H1 (cell line): Measurements from ENCODE around the gene PDCD2. TPM values are rescaled to one million over a fixed set of nuclear protein-coding genes. Genes with fewer than 3 reads are reported as not detected.

Source experiments
- CTCF ChIA-PET: fragments of 300-600 bp; sonication (Branson Sonifier 250); formaldehyde crosslinking; loops from one replicate; lab custom pipeline; 2021; ENCODE audit not compliant: partially characterized antibody; lab: Charles Lee
- POLR2A ChIA-PET: fragments of 300-600 bp; sonication (Branson Sonifier 250); formaldehyde crosslinking; loops from one replicate; lab custom pipeline; 2021; ENCODE audit warnings: inconsistent platforms; ENCODE audit not compliant: partially characterized antibody; lab: Charles Lee
- DNase-seq, 2 experiments: peaks; one replicate each; pipeline versions ENCODE4 v3.0.0 to v3.0.0-alpha.2; 2010 to 2022; ENCODE audit warnings: low spot score in 2 of 2, low read depth in 1 of 2, mixed read lengths in 1 of 2
- FAIRE-seq: peaks from 2 replicates; lab custom pipeline; 2011; peaks lifted over from hg19 to GRCh38; lab: Jason Lieb, UNC
- H2AFZ ChIP-seq: 2 replicates; pipeline ENCODE4 v1.8.1; 2012; ENCODE audit warnings: low read length, inconsistent platforms
- H2AK5ac ChIP-seq: 2 replicates; pipeline ENCODE4 v1.6.1; 2013; ENCODE audit warnings: low read depth, low read length
- H2BK120ac ChIP-seq: replicated peaks from 2 replicates; pipeline ENCODE3; 2013; ENCODE audit warnings: low read depth, low read length, inconsistent platforms
- H2BK12ac ChIP-seq: 2 replicates; pipeline ENCODE4 v1.6.1; 2013; ENCODE audit warnings: low read depth, low read length
- H2BK15ac ChIP-seq: 2 replicates; pipeline ENCODE4 v1.6.1; 2013; ENCODE audit warnings: low read length
- H2BK20ac ChIP-seq: 2 replicates; pipeline ENCODE4 v1.6.1; 2013; ENCODE audit warnings: low read length
- H2BK5ac ChIP-seq: 2 replicates; pipeline ENCODE4 v1.6.1; 2013; ENCODE audit warnings: low read depth, low read length
- H3K14ac ChIP-seq: 2 replicates; pipeline ENCODE4 v1.6.1; 2013; ENCODE audit warnings: inconsistent platforms; ENCODE audit not compliant: insufficient read length
- H3K18ac ChIP-seq: 2 replicates; pipeline ENCODE4 v1.6.1; 2013; ENCODE audit warnings: low read length; ENCODE audit errors: extremely low read depth
- H3K23ac ChIP-seq: 2 replicates; pipeline ENCODE4 v1.6.1; 2013; ENCODE audit warnings: inconsistent platforms; ENCODE audit not compliant: insufficient read length
- H3K23me2 ChIP-seq: 2 replicates; pipeline ENCODE4 v1.6.1; 2013; ENCODE audit warnings: low read depth, low read length
- H3K27ac ChIP-seq: 2 replicates; pipeline ENCODE4 v1.6.1; 2011; ENCODE audit warnings: low read depth, low read length, inconsistent platforms
- H3K27me3 ChIP-seq, 4 experiments: replicated peaks in 1 of 4; 1 replicate in 1 of 4; 2 replicates in 3 of 4; pipeline versions ENCODE4 v1.6.1 to v1.8.1; 2011 to 2013; ENCODE audit warnings: low read length in 3 of 4, mild to moderate bottlenecking in 3 of 4, inconsistent platforms in 2 of 4, mixed read lengths in 2 of 4, moderate library complexity in 1 of 4; ENCODE audit not compliant: control insufficient read depth in 3 of 4, insufficient read depth in 3 of 4; ENCODE audit errors: extremely low read depth in 1 of 4
- H3K36me3 ChIP-seq, 4 experiments: 2 replicates each; pipeline versions ENCODE4 v1.6.1 to v1.8.1; 2011 to 2013; ENCODE audit warnings: mild to moderate bottlenecking in 4 of 4, low read length in 3 of 4, moderate library complexity in 2 of 4, control low read depth in 1 of 4, inconsistent platforms in 1 of 4; ENCODE audit not compliant: insufficient read depth in 4 of 4, control insufficient read depth in 2 of 4
- H3K4ac ChIP-seq: replicated peaks from 2 replicates; pipeline ENCODE3; 2013; ENCODE audit warnings: low read length, low read depth, mixed read lengths, inconsistent platforms; ENCODE audit not compliant: insufficient read length
- H3K4me1 ChIP-seq, 4 experiments: replicated peaks in 1 of 4; 1 replicate in 1 of 4; 2 replicates in 3 of 4; pipeline versions ENCODE4 v1.6.1 to v1.8.1; 2011 to 2013; ENCODE audit warnings: low read length in 3 of 4, inconsistent platforms in 2 of 4, mixed read lengths in 1 of 4; ENCODE audit not compliant: insufficient read depth in 4 of 4, control insufficient read depth in 3 of 4
- H3K4me2 ChIP-seq, 2 experiments: 2 replicates each; pipeline versions ENCODE4 v1.6.1 to v1.8.1; 2011 to 2013; ENCODE audit warnings: low read depth in 2 of 2, low read length in 2 of 2, control low read depth in 1 of 2, inconsistent platforms in 1 of 2, mild to moderate bottlenecking in 1 of 2; ENCODE audit not compliant: insufficient read depth in 1 of 2
- H3K4me3 ChIP-seq, 4 experiments: fragments of 200-600, 300-600 bp in 1 of 4; sonication (generic), shearing (Covaris generic), sonication (Bioruptor Twin) in 1 of 4; 2 replicates each; pipeline versions ENCODE4 v1.5.1 to v1.8.1; 2011 to 2016; ENCODE audit warnings: low read length in 4 of 4, low read depth in 3 of 4, control low read depth in 2 of 4, inconsistent platforms in 2 of 4, mild to moderate bottlenecking in 2 of 4, mixed read lengths in 1 of 4, moderate library complexity in 1 of 4; ENCODE audit not compliant: insufficient read depth in 2 of 4; ENCODE audit errors: extremely low read depth in 1 of 4
- H3K56ac ChIP-seq: replicated peaks from 2 replicates; pipeline ENCODE3; 2013; ENCODE audit warnings: low read depth, mild to moderate bottlenecking, mixed read lengths, low read length, inconsistent platforms; ENCODE audit not compliant: insufficient read length
- H3K79me1 ChIP-seq: 2 replicates; pipeline ENCODE4 v1.6.1; 2013; ENCODE audit warnings: low read depth, low read length, control low read depth
- H3K79me2 ChIP-seq, 2 experiments: 2 replicates each; pipeline versions ENCODE4 v1.6.1 to v1.8.1; 2012 to 2013; ENCODE audit warnings: low read length in 2 of 2, mild to moderate bottlenecking in 2 of 2, inconsistent platforms in 1 of 2; ENCODE audit not compliant: insufficient read depth in 2 of 2, control insufficient read depth in 1 of 2
- H3K9ac ChIP-seq, 4 experiments: replicated peaks in 1 of 4; 1 replicate in 1 of 4; 2 replicates in 3 of 4; pipeline versions ENCODE4 v1.6.1 to v1.8.1; 2011 to 2013; ENCODE audit warnings: low read depth in 3 of 4, low read length in 3 of 4, control low read depth in 2 of 4, mild to moderate bottlenecking in 2 of 4, moderate library complexity in 2 of 4, inconsistent platforms in 1 of 4; ENCODE audit errors: extremely low read depth in 1 of 4
- H3K9me3 ChIP-seq, 2 experiments: 2 replicates each; pipeline versions ENCODE4 v1.6.1 to v1.8.1; 2012 to 2013; ENCODE audit warnings: mild to moderate bottlenecking in 2 of 2, moderate library complexity in 2 of 2, control low read depth in 1 of 2, inconsistent platforms in 1 of 2, low read depth in 1 of 2, low read length in 1 of 2, mixed read lengths in 1 of 2; ENCODE audit not compliant: insufficient read depth in 2 of 2
- H4K20me1 ChIP-seq, 2 experiments: replicated peaks in 1 of 2; 2 replicates each; pipeline versions ENCODE3 to v1.8.1; 2011 to 2013; ENCODE audit warnings: inconsistent platforms in 2 of 2, low read length in 2 of 2, mild to moderate bottlenecking in 1 of 2; ENCODE audit not compliant: insufficient read depth in 2 of 2, control insufficient read depth in 1 of 2
- H4K5ac ChIP-seq: 2 replicates; pipeline ENCODE4 v1.6.1; 2013; ENCODE audit warnings: low read length, low read depth, mixed read lengths, inconsistent platforms; ENCODE audit not compliant: insufficient read length
- H4K8ac ChIP-seq: 2 replicates; pipeline ENCODE4 v1.8.0; 2013; ENCODE audit warnings: mild to moderate bottlenecking, moderate library complexity, low read length, inconsistent platforms; ENCODE audit not compliant: insufficient read depth; ENCODE audit errors: extremely low read depth
- H4K91ac ChIP-seq: replicated peaks from 2 replicates; pipeline ENCODE3; 2013; ENCODE audit warnings: low read length, mixed read lengths, inconsistent platforms; ENCODE audit not compliant: insufficient read length
- ASH2L ChIP-seq: fragments of 200-600, 300-600 bp; sonication (generic); IDR thresholded peaks from one replicate; pipeline ENCODE4 v1.7.1; 2017; ENCODE audit warnings: low read length
- ATF3 ChIP-seq: IDR thresholded peaks from 2 replicates; pipeline ENCODE4 v1.6.1; 2011; ENCODE audit warnings: low read depth, mild to moderate bottlenecking, low read length; ENCODE audit not compliant: insufficient read depth
- BRCA1 ChIP-seq: IDR thresholded peaks from 2 replicates; pipeline ENCODE4 v1.6.1; 2012; ENCODE audit warnings: low read depth, low read length, improper control_type of control experiment
- CBX8 ChIP-seq: fragments of 300-800, 300-1000 bp; sonication (generic); IDR thresholded peaks from 2 replicates; pipeline ENCODE4 v1.7.1; 2016; ENCODE audit warnings: low read depth, low read length, borderline replicate concordance
- CREB1 ChIP-seq: IDR thresholded peaks from 2 replicates; pipeline ENCODE4 v1.6.1; 2012; ENCODE audit warnings: inconsistent platforms
- GABPA ChIP-seq: IDR thresholded peaks from 2 replicates; pipeline ENCODE4 v1.6.1; 2011; ENCODE audit warnings: mild to moderate bottlenecking, low read length, moderate library complexity, borderline replicate concordance; ENCODE audit not compliant: insufficient read depth
- NRF1 ChIP-seq: IDR thresholded peaks from 2 replicates; pipeline ENCODE4 v1.6.1; 2011; ENCODE audit warnings: mild to moderate bottlenecking, low read depth, low read length, improper control_type of control experiment
- RBBP5 ChIP-seq: IDR thresholded peaks from 2 replicates; pipeline ENCODE4 v1.7.1; 2012; ENCODE audit warnings: low read depth, mild to moderate bottlenecking, inconsistent platforms, low read length, moderate library complexity, borderline replicate concordance
- RNF2 ChIP-seq: fragments of 200-900, 300-1000 bp; sonication (generic); IDR thresholded peaks from 2 replicates; pipeline ENCODE4 v1.7.1; 2016; ENCODE audit warnings: borderline replicate concordance, low read depth, mild to moderate bottlenecking, antibody characterized with exemption, low read length; ENCODE audit not compliant: poor library complexity, severe bottlenecking; ENCODE audit errors: missing control alignments
- SUZ12 ChIP-seq: fragments of 200-600 bp; sonication (generic); IDR thresholded peaks from 2 replicates; pipeline ENCODE4 v1.6.1; 2012; ENCODE audit warnings: mild to moderate bottlenecking, inconsistent platforms, low read length, moderate library complexity, mixed read lengths
- TBP ChIP-seq: IDR thresholded peaks from 2 replicates; pipeline ENCODE4 v1.6.1; 2011; ENCODE audit warnings: low read depth, low read length, improper control_type of control experiment
- TCF12 ChIP-seq: IDR thresholded peaks from 2 replicates; pipeline ENCODE4 v1.6.1; 2011; ENCODE audit warnings: low read depth, mild to moderate bottlenecking, low read length
- WGBS, 2 experiments: shearing (Covaris generic) in 1 of 2; methylation state at CpG; one replicate each; pipeline versions ENCODE4 v1.1.6 to v1.1.7; 2013 to 2015; ENCODE audit warnings: low lambda C conversion rate in 2 of 2, mixed read lengths in 2 of 2, inconsistent platforms in 1 of 2, low coverage in 1 of 2, missing lambda C conversion rate in 1 of 2; ENCODE audit not compliant: insufficient replicate concordance in 2 of 2, insufficient coverage in 1 of 2, insufficient read length in 1 of 2; ENCODE audit errors: extremely low coverage in 1 of 2, missing lambda C conversion rate in 1 of 2; 5-methylcytosine and 5-hydroxymethylcytosine counted together
- polyA plus RNA-seq, 7 experiments: library from polyadenylated mRNA; depleted of rRNA in 3 of 7; stranded (reverse) in 5 of 7; unstranded in 2 of 7; fragments of >200 nt in 5 of 7; fragments of 200-250 nt in 2 of 7; gene quantifications; 1 replicate in 5 of 7; 2 replicates in 1 of 7; 4 replicates in 1 of 7; pipeline versions ENCODE4 v1.2.1 to v1.2.3, GENCODE V29; 2011 to 2013; ENCODE audit warnings: missing spikeins in 2 of 7, mixed read lengths in 2 of 7
- total RNA-seq: library from RNA; stranded (reverse); fragmentation: NEBNext Ultra II Directional; extraction: Animal tissue kit (Norgen Biotek cat#: 25700); gene quantifications from 2 replicates; pipeline ENCODE4 v1.2.1, GENCODE V29; 2021

The PDCD2 gene
- total and polyA plus RNA-seq, 2 of the 8 experiments (the other 6 are each of a cell fraction or from before 2014, with no cell fraction given) = 74.1 to 116 TPM

- no peak overlapping the region for H3K27ac ChIP-seq
- POLR2A ChIA-PET = interaction anchor here (0.7 to 1.4 kb wide), 4 partner anchors 8 to 821 kb away, joined by 3 to 5 read pairs (median 4); no protein-coding TSS in a partner anchor
- DNase-seq = no peak
These were observed 39.0 kb downstream of the PDCD2 start for GRCh38 chr6:170545405-170545804.

More at GRCh38 chr6:170545405-170545804, 39.0 kb downstream of the PDCD2 start:
- no peak overlapping the region for H2BK15ac ChIP-seq
- no peak overlapping the region for H3K18ac ChIP-seq
- H2AFZ ChIP-seq = no peak overlapping the region
- whole genome bisulfite sequencing, 2 experiments = 70% methylated on average over 2 of the region's 2 CpGs; no CpG with 5 or more reads in 1 of the 2 experiments
- no peak for FAIRE-seq
- no peak overlapping the region for H3K4me2 ChIP-seq
- peaks cover 28 to 71% (median 52%) of the 10 kb centered on the region in 4 experiments for H3K36me3 ChIP-seq
- no peak overlapping the region for H4K8ac ChIP-seq
- H2BK12ac ChIP-seq = no peak overlapping the region
- CTCF ChIA-PET = interaction anchor here (0.8 kb wide), 1 partner anchor 11 kb away, joined by 3 read pairs; no protein-coding TSS in a partner anchor
- H4K20me1 ChIP-seq = peaks cover 9 to 10% of the 10 kb centered on the region in 2 experiments
- no peak overlapping the region for H3K4me3 ChIP-seq
- TF ChIP-seq RBBP5 (no peak), CBX8 (no peak), BRCA1 (no peak), TBP (no peak), SUZ12 (no peak), NRF1 (no peak), ATF3 (no peak), TCF12 (no peak), ASH2L (no peak), RNF2 (no peak), GABPA (no peak), CREB1 (no peak)
- H4K5ac ChIP-seq = no peak overlapping the region
- H3K14ac ChIP-seq = no peak overlapping the region
- no peak overlapping the region for H3K9ac ChIP-seq
- peaks cover 4% of the 10 kb centered on the region for H3K79me1 ChIP-seq
- H3K9me3 ChIP-seq = no peaks in the 10 kb centered on the region
- no peaks in the 10 kb centered on the region for H3K4me1 ChIP-seq
- H3K4ac ChIP-seq = no peak overlapping the region
- no peak overlapping the region for H2BK20ac ChIP-seq
- H2AK5ac ChIP-seq = no peak overlapping the region
- no peak overlapping the region for H3K23ac ChIP-seq
- H2BK5ac ChIP-seq = no peak overlapping the region
- H3K79me2 ChIP-seq = peaks cover 12 to 67% of the 10 kb centered on the region in 2 experiments
- H4K91ac ChIP-seq = no peak overlapping the region
- H2BK120ac ChIP-seq = no peak overlapping the region
- H3K56ac ChIP-seq = no peak overlapping the region
- H3K27me3 ChIP-seq = no peaks in the 10 kb centered on the region
- H3K23me2 ChIP-seq = no peaks in the 10 kb centered on the region
